ENCODE measurements around the gene CREB3. TPM values are rescaled to one million over a fixed set of nuclear protein-coding genes. Genes with fewer than 3 reads are reported as not detected.

The CREB3 gene
- total and polyA plus RNA-seq, 5 donors from 2014 or later: 14.6 to 36.4 (median 34.5) TPM

- peak overlapping the region in 1 of 3 donors; percentile 38 for H3K27ac Mint-ChIP-seq
Observed at GRCh38 chr9:35705372-35705771, 27.1 kb upstream of the CREB3 start.

GRCh38 chr9:35705836-35706430 is 26.5 kb upstream of the CREB3 start:
- H3K4me1 ChIP-seq (ENCODE audit: control insufficient read depth, insufficient read depth, low read length, poor library complexity, severe bottlenecking): no peaks in the 10 kb centered on the region
- H3K27me3 Mint-ChIP-seq: no peaks in the 10 kb centered on the region
- no peaks in the 10 kb centered on the region for H3K27me3 ChIP-seq (ENCODE audit: control insufficient read depth, insufficient read depth, low read length)
- H3K36me3 ChIP-seq (ENCODE audit: control insufficient read depth, insufficient read depth, low read length): peaks cover 90% of the 10 kb centered on the region
- no peaks in the 10 kb centered on the region for H3K9me3 ChIP-seq (ENCODE audit: control insufficient read depth in 2 of 2, low read length in 2 of 2)
- peak overlapping the region in 1 of 3 donors; percentile 38 for H3K27ac Mint-ChIP-seq
- DNase-seq (no peak), ATAC-seq (ENCODE audit: low read depth in 2 of 2) (no peak)
- no peak overlapping the region for H3K4me3 Mint-ChIP-seq
- no peak overlapping the region for H3K27ac ChIP-seq (ENCODE audit: insufficient read depth, low read length, poor library complexity, severe bottlenecking)
- no peak overlapping the region for H3K4me3 ChIP-seq (ENCODE audit: low read depth, low read length)
- no peaks in the 10 kb centered on the region for H3K9me3 Mint-ChIP-seq
- H3K36me3 Mint-ChIP-seq: peaks cover 61% of the 10 kb centered on the region
- no peaks in the 10 kb centered on the region for H3K4me1 Mint-ChIP-seq

More at GRCh38 chr9:35705372-35705771, 27.1 kb upstream of the CREB3 start:
- Histone ChIP-seq H3K27me3 (ENCODE audit: control insufficient read depth, insufficient read depth, low read length) (no peaks in the 10 kb centered on the region), H3K4me3 (ENCODE audit: low read depth, low read length) (no peak overlapping the region), H3K27ac (ENCODE audit: insufficient read depth, low read length, poor library complexity, severe bottlenecking) (no peak overlapping the region), H3K36me3 (ENCODE audit: control insufficient read depth, insufficient read depth, low read length) (peaks cover 90% of the 10 kb centered on the region), H3K4me1 (ENCODE audit: control insufficient read depth, insufficient read depth, low read length, poor library complexity, severe bottlenecking) (no peaks in the 10 kb centered on the region), H3K9me3 (ENCODE audit: control insufficient read depth in 2 of 2, low read length in 2 of 2) (no peaks in the 10 kb centered on the region)
- no peaks in the 10 kb centered on the region for H3K27me3 Mint-ChIP-seq
- H3K4me1 Mint-ChIP-seq: no peaks in the 10 kb centered on the region
- DNase-seq (no peak), ATAC-seq (ENCODE audit: low read depth in 2 of 2) (no peak)
- no peak overlapping the region for H3K4me3 Mint-ChIP-seq
- H3K9me3 Mint-ChIP-seq: no peaks in the 10 kb centered on the region
- peaks cover 56% of the 10 kb centered on the region for H3K36me3 Mint-ChIP-seq

GRCh38 chr9:35706951-35707350 is 25.5 kb upstream of the CREB3 start:
- no peaks in the 10 kb centered on the region for H3K27me3 ChIP-seq (ENCODE audit: control insufficient read depth, insufficient read depth, low read length)
- Mint-ChIP-seq H3K9me3 (no peaks in the 10 kb centered on the region), H3K36me3 (peaks cover 69% of the 10 kb centered on the region), H3K4me3 (no peak overlapping the region), H3K4me1 (no peaks in the 10 kb centered on the region), H3K27ac (no peak overlapping the region), H3K27me3 (no peaks in the 10 kb centered on the region)
- no peaks in the 10 kb centered on the region for H3K4me1 ChIP-seq (ENCODE audit: control insufficient read depth, insufficient read depth, low read length, poor library complexity, severe bottlenecking)
- no peaks in the 10 kb centered on the region for H3K9me3 ChIP-seq (ENCODE audit: control insufficient read depth in 2 of 2, low read length in 2 of 2)
- H3K36me3 ChIP-seq (ENCODE audit: control insufficient read depth, insufficient read depth, low read length): peaks cover 91% of the 10 kb centered on the region
- H3K4me3 ChIP-seq (ENCODE audit: low read depth, low read length): no peak overlapping the region
- no peak overlapping the region for H3K27ac ChIP-seq (ENCODE audit: insufficient read depth, low read length, poor library complexity, severe bottlenecking)
- DNase-seq (no peak), ATAC-seq (ENCODE audit: low read depth in 2 of 2) (no peak)

- no peaks in the 10 kb centered on the region for H3K4me1 ChIP-seq (ENCODE audit: control insufficient read depth, insufficient read depth, low read length, poor library complexity, severe bottlenecking)
- Mint-ChIP-seq H3K4me1 (no peaks in the 10 kb centered on the region), H3K27me3 (no peaks in the 10 kb centered on the region), H3K4me3 (no peak overlapping the region), H3K27ac (peak overlapping the region in 2 of 3 donors; percentile 54 to 86), H3K36me3 (peaks cover 68% of the 10 kb centered on the region), H3K9me3 (no peaks in the 10 kb centered on the region)
- no peaks in the 10 kb centered on the region for H3K27me3 ChIP-seq (ENCODE audit: control insufficient read depth, insufficient read depth, low read length)
- no peak overlapping the region for H3K4me3 ChIP-seq (ENCODE audit: low read depth, low read length)
- H3K27ac ChIP-seq (ENCODE audit: insufficient read depth, low read length, poor library complexity, severe bottlenecking): no peak overlapping the region
- no peak for ATAC-seq (ENCODE audit: low read depth in 2 of 2)
- no peak for DNase-seq
- no peaks in the 10 kb centered on the region for H3K9me3 ChIP-seq (ENCODE audit: control insufficient read depth in 2 of 2, low read length in 2 of 2)
- H3K36me3 ChIP-seq (ENCODE audit: control insufficient read depth, insufficient read depth, low read length): peaks cover 90% of the 10 kb centered on the region
Observed at GRCh38 chr9:35708146-35708545, 24.3 kb upstream of the CREB3 start.

GRCh38 chr9:35710818-35711500 is 21.5 kb upstream of the CREB3 start:
- Histone ChIP-seq H3K27ac (ENCODE audit: insufficient read depth, low read length, poor library complexity, severe bottlenecking) (no peak overlapping the region), H3K27me3 (ENCODE audit: control insufficient read depth, insufficient read depth, low read length) (no peaks in the 10 kb centered on the region), H3K4me1 (ENCODE audit: control insufficient read depth, insufficient read depth, low read length, poor library complexity, severe bottlenecking) (no peaks in the 10 kb centered on the region), H3K4me3 (ENCODE audit: low read depth, low read length) (no peak overlapping the region), H3K9me3 (ENCODE audit: control insufficient read depth in 2 of 2, low read length in 2 of 2) (no peaks in the 10 kb centered on the region), H3K36me3 (ENCODE audit: control insufficient read depth, insufficient read depth, low read length) (peaks cover 89% of the 10 kb centered on the region)
- H3K9me3 Mint-ChIP-seq: no peaks in the 10 kb centered on the region
- H3K4me1 Mint-ChIP-seq: peaks cover 0 to 3% (median 0%) of the 10 kb centered on the region in 4 donors
- peak overlapping the region in 1 of 3 donors; percentile 66 for H3K27ac Mint-ChIP-seq
- DNase-seq (no peak), ATAC-seq (ENCODE audit: low read depth in 2 of 2) (no peak)
- peaks cover 60% of the 10 kb centered on the region for H3K36me3 Mint-ChIP-seq
- no peaks in the 10 kb centered on the region for H3K27me3 Mint-ChIP-seq
- H3K4me3 Mint-ChIP-seq: no peak overlapping the region

GRCh38 chr9:35711501-35712428 is 20.7 kb upstream of the CREB3 start:
- no peak overlapping the region for H3K27ac ChIP-seq (ENCODE audit: insufficient read depth, low read length, poor library complexity, severe bottlenecking)
- H3K27me3 Mint-ChIP-seq: no peaks in the 10 kb centered on the region
- H3K4me1 Mint-ChIP-seq: peaks cover 0 to 4% (median 2%) of the 10 kb centered on the region in 4 donors
- no peaks in the 10 kb centered on the region for H3K27me3 ChIP-seq (ENCODE audit: control insufficient read depth, insufficient read depth, low read length)
- peak overlapping the region in 1 of 4 donors; percentile 56 for H3K4me3 Mint-ChIP-seq
- ATAC-seq (ENCODE audit: low read depth in 2 of 2) (no peak), DNase-seq (no peak)
- peak overlapping the region in 1 of 3 donors; percentile 62 for H3K27ac Mint-ChIP-seq
- no peaks in the 10 kb centered on the region for H3K9me3 Mint-ChIP-seq
- H3K36me3 ChIP-seq (ENCODE audit: control insufficient read depth, insufficient read depth, low read length): peaks cover 89% of the 10 kb centered on the region
- H3K36me3 Mint-ChIP-seq: peaks cover 64% of the 10 kb centered on the region
- no peaks in the 10 kb centered on the region for H3K9me3 ChIP-seq (ENCODE audit: control insufficient read depth in 2 of 2, low read length in 2 of 2)
- no peak overlapping the region for H3K4me3 ChIP-seq (ENCODE audit: low read depth, low read length)
- H3K4me1 ChIP-seq (ENCODE audit: control insufficient read depth, insufficient read depth, low read length, poor library complexity, severe bottlenecking): no peaks in the 10 kb centered on the region

- ATAC-seq (ENCODE audit: low read depth in 2 of 2): no peak
Observed at GRCh38 chr9:35712762-35713400, 19.6 kb upstream of the CREB3 start.

More at GRCh38 chr9:35712762-35713400, 19.6 kb upstream of the CREB3 start:
- Histone ChIP-seq H3K36me3 (ENCODE audit: control insufficient read depth, insufficient read depth, low read length) (peaks cover 89% of the 10 kb centered on the region), H3K9me3 (ENCODE audit: control insufficient read depth in 2 of 2, low read length in 2 of 2) (no peaks in the 10 kb centered on the region), H3K27ac (ENCODE audit: insufficient read depth, low read length, poor library complexity, severe bottlenecking) (no peak overlapping the region), H3K4me1 (ENCODE audit: control insufficient read depth, insufficient read depth, low read length, poor library complexity, severe bottlenecking) (no peaks in the 10 kb centered on the region), H3K4me3 (ENCODE audit: low read depth, low read length) (no peak overlapping the region), H3K27me3 (ENCODE audit: control insufficient read depth, insufficient read depth, low read length) (no peaks in the 10 kb centered on the region)
- Mint-ChIP-seq H3K27ac (no peak overlapping the region), H3K27me3 (no peaks in the 10 kb centered on the region), H3K4me1 (peaks cover 0 to 5% (median 2%) of the 10 kb centered on the region in 4 donors), H3K36me3 (peaks cover 57% of the 10 kb centered on the region), H3K4me3 (no peak overlapping the region), H3K9me3 (no peaks in the 10 kb centered on the region)
- no peak for DNase-seq

Data from CD4-positive, CD25-positive, alpha-beta regulatory T cell (primary cell).